Measurements from ENCODE around the gene C3orf22.

The C3orf22 gene

DNA sequence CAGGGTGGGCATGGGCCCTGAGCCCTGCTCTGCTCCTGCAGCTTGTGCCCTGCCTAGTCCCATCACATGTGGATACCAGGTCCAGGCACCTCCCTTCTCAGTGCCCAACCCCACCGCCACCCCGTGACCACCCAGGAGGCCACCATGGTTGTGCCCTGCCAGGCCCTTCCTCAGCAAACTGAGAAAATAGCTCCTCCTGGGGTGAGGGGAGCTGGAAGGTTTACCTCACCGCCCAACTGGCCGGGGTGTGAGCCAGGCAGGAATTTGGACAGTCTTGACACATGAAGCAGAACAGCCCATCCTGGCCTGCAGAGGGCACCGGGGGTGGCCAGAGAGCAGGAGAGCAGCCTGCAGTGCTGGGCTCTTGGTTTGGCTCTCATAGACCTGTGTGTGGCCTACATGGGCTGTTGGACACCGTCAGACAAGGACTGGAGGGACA is 11.4 kb upstream of the C3orf22 start:
- no peak overlapping the region for H3K4me3 ChIP-seq (replicated peaks in 1 of 2; ENCODE audit: low read depth in 2 of 2, low read length in 2 of 2)
- DNase-seq (ENCODE audit: low read depth in 2 of 2) = no peak
- TF ChIP-seq, protein P1, sequence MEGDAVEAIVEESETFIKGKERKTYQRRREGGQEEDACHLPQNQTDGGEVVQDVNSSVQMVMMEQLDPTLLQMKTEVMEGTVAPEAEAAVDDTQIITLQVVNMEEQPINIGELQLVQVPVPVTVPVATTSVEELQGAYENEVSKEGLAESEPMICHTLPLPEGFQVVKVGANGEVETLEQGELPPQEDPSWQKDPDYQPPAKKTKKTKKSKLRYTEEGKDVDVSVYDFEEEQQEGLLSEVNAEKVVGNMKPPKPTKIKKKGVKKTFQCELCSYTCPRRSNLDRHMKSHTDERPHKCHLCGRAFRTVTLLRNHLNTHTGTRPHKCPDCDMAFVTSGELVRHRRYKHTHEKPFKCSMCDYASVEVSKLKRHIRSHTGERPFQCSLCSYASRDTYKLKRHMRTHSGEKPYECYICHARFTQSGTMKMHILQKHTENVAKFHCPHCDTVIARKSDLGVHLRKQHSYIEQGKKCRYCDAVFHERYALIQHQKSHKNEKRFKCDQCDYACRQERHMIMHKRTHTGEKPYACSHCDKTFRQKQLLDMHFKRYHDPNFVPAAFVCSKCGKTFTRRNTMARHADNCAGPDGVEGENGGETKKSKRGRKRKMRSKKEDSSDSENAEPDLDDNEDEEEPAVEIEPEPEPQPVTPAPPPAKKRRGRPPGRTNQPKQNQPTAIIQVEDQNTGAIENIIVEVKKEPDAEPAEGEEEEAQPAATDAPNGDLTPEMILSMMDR (IDR thresholded peaks at IDR 0.05; ENCODE audit: low read depth, low read length) = peak; percentile 2

DNA sequence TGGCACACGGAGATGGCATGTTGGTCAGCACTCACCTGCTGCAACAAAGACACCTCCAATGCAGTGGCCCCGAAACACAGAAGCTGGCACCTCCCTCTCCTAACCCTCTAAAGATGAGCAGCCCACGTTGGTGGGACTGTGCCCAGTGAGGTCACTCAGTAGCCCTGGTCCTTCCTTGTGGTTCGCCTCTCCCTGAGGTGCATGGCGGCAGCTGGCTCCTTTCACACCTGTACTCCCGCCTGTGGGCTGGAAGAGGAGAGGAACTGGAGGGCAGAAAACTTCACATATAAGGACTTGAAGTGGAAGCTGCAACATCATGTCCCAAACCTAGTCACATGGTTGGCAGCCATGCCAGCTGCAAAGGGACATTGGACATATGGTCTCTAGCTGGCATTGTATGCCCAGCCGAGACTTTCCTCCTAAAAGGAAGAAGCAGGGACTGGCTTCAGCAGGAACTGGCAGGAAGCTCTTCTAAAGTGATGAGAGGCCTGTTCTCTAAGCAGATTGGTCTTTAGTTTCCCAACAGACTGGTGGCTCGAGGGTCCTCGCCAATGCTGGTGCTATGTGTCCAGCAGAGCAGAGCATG is 10.8 kb upstream of the C3orf22 start:
- TF ChIP-seq, protein P1 (IDR thresholded peaks at IDR 0.05; ENCODE audit: low read depth, low read length) = no peak
- DNase-seq (ENCODE audit: low read depth in 2 of 2) = no peak
- H3K4me3 ChIP-seq (replicated peaks in 1 of 2; ENCODE audit: low read depth in 2 of 2, low read length in 2 of 2) = no peak overlapping the region

DNA sequence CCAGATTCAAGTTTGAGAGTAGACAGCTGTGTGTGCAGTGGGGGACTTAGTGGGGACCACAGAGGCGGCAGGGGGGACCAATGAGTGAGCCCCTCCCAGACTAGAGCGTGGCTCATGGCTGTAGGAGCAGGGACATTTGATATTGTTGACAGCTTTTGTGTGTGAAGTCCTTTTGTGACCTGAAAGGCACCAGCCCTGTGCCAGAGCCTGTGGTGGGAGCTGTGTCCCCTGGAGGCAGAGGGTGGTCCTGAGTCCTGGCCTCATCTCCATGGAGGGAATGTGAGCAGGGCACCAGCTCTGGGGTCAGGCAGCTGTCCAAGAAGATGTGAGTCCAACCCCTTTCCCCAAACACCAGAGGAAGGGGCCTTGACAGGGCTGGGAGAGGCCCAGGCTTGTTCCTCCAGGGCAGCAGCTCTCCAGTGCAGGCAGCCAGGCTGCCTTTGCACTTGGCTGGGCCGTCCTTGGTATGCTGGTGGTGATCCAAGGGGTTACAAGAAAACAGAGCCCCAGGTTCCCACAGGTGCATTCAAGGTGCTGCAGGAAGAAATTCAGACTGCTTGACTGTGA is 10.1 kb upstream of the C3orf22 start:
- no peak for DNase-seq (ENCODE audit: low read depth in 2 of 2)
- TF ChIP-seq, protein P1 (IDR thresholded peaks at IDR 0.05; ENCODE audit: low read depth, low read length) = no peak
- H3K4me3 ChIP-seq (replicated peaks in 1 of 2; ENCODE audit: low read depth in 2 of 2, low read length in 2 of 2) = no peak overlapping the region

DNA sequence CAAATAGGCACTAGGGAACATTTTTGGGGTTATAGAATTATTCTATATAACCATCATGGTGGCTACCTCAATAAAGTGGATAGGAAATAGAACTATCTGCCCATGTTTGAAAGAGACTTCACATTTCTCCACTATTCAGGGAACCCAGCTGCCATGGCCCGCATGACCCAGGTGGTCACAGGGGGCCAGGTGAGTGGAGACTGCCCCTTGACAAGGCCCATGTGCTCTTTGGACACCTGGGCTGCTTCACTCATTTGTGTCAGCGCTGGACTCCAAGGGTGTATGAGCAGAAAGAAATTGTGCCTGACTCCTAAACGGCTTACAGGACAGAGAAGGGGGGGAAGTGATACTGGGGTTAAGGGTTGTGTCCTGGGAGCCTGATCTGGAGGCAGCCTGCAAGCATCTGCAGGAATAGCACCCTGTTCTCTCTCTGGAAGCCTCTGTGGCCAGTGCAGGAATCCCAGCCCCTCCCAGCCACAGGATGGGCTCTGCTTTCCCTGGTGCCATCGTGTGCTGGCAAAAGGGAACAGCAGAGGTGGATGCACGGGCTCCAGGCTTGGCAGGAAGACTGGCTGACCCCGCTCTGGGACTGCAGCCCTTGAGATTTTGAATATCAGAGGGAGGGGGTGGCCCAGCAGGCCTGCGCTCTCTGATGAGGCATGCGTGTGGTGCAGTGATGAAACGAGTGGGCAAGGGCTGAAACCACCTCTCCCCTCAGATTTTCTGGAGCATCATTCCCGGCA is 9.1 kb upstream of the C3orf22 start:
- DNase-seq (ENCODE audit: low read depth in 2 of 2) = no peak
- TF ChIP-seq, protein P1 (IDR thresholded peaks at IDR 0.05; ENCODE audit: low read depth, low read length) = no peak
- no peak overlapping the region for H3K4me3 ChIP-seq (replicated peaks in 1 of 2; ENCODE audit: low read depth in 2 of 2, low read length in 2 of 2)

DNA sequence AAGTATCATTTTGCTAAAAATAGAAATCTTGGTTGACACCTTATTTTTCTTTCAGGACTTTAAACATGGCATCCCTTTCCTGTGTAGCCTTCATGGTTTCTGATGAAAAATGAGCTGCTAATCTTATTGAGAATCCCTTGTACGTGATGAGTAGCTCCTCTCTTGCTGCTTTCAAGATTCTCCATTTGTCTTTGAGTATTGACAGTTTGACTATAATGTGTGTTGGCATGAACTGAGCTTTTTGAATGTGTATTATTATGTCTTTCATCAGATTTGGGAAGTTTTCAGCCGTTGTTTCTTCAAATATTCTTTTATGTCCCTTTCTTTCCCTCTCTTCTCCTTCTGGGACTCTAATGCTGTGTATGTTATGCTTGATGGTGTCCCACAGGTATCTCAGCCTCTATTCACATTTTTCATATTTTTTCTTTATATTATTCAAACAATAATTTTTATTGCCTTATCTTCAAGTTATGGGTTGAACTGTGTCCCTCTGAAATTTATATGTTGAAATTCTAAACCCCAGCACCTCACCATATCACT is 4.1 kb upstream of the C3orf22 start:
- TF ChIP-seq, protein P1 (IDR thresholded peaks at IDR 0.05; ENCODE audit: low read depth, low read length) = no peak
- no peak overlapping the region for H3K4me3 ChIP-seq (replicated peaks in 1 of 2; ENCODE audit: low read depth in 2 of 2, low read length in 2 of 2)
- DNase-seq (ENCODE audit: low read depth in 2 of 2) = no peak

DNA sequence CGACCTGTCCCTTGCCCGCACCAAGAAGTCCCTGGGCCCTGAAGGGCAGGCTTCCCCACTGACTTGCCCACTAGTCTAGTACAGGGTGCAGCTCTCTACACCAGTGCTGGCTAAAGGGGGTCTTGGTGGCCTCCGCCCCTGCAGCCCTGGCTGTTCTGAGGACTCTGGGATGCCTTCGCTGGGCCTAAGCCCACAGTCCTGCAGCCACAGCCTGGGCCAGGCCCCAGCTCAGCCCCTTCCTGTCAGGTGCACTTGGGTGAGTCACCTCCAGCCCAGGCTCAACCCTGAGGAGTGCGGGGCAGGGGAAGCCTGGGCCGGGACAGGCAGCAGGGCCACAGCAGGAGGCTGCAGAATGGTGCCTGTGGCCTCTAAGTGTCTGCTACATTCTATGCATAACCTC is 971 bp downstream of the C3orf22 start:
- TF ChIP-seq, protein P1 (IDR thresholded peaks at IDR 0.05; ENCODE audit: low read depth, low read length) = no peak
- H3K4me3 ChIP-seq (replicated peaks in 1 of 2; ENCODE audit: low read depth in 2 of 2, low read length in 2 of 2) = no peak overlapping the region
- DNase-seq (ENCODE audit: low read depth in 2 of 2) = no peak
